ENCODE results near the gene SMIM10L2A. TPM values are rescaled to one million over a fixed set of nuclear protein-coding genes. Genes with fewer than 3 reads are reported as not detected.

Gene SMIM10L2A
- total and polyA plus RNA-seq, 2 of the 8 experiments (the other 6 are each of a cell fraction or from before 2014, with no cell fraction given), result 5.0 to 7.5 TPM

GRCh38 chrX:135425026-135425965, 3.6 kb downstream of the SMIM10L2A start:
- H2BK5ac ChIP-seq (ENCODE audit: low read depth, low read length), result no peak overlapping the region
- H3K4me2 ChIP-seq (ENCODE audit: insufficient read depth in 1 of 2, low read depth in 2 of 2, low read length in 2 of 2), result no peak overlapping the region
- H2AK5ac ChIP-seq (ENCODE audit: low read depth, low read length), result no peak overlapping the region
- H3K9me3 ChIP-seq (ENCODE audit: insufficient read depth in 2 of 2, low read depth in 1 of 2, low read length in 1 of 2), result no peaks in the 10 kb centered on the region
- H2BK15ac ChIP-seq (ENCODE audit: low read length), result no peak overlapping the region
- no peak overlapping the region for H4K5ac ChIP-seq (ENCODE audit: insufficient read length, low read depth, low read length)
- TF ChIP-seq CTBP2 (IDR thresholded peaks at IDR 0.05; ENCODE audit: borderline replicate concordance, insufficient read depth, insufficient read length, low read length) (no peak), TAF1 (IDR thresholded peaks at IDR 0.05; ENCODE audit: low read depth, low read length) (no peak)
- no peak overlapping the region for H3K4me3 ChIP-seq (ENCODE audit: extremely low read depth in 1 of 4, insufficient read depth in 2 of 4, low read depth in 3 of 4, low read length in 4 of 4)
- H3K79me2 ChIP-seq (ENCODE audit: control insufficient read depth in 1 of 2, insufficient read depth in 2 of 2, low read length in 2 of 2), result no peaks in the 10 kb centered on the region
- no peak overlapping the region for H3K18ac ChIP-seq (ENCODE audit: extremely low read depth, low read length)
- no peak overlapping the region for H3K9ac ChIP-seq (replicated peaks in 1 of 4; ENCODE audit: extremely low read depth in 1 of 4, low read depth in 3 of 4, low read length in 3 of 4)
- DNase-seq (ENCODE audit: low read depth in 1 of 2, low spot score in 2 of 2) (no peak), FAIRE-seq (no peak)
- H3K14ac ChIP-seq (ENCODE audit: insufficient read length), result no peak overlapping the region
- H4K91ac ChIP-seq (replicated peaks; ENCODE audit: insufficient read length, low read length), result no peak overlapping the region
- 0 out of 2 replicates have a peak overlapping the region, but pooled peaks have one; percentile 39 for H2BK12ac ChIP-seq (ENCODE audit: low read depth, low read length)
- H3K23ac ChIP-seq (ENCODE audit: insufficient read length), result no peak overlapping the region
- no peak overlapping the region for H2BK120ac ChIP-seq (replicated peaks; ENCODE audit: low read depth, low read length)
- POLR2A ChIA-PET (ENCODE audit: partially characterized antibody), result no interaction called here
- no peak overlapping the region for H3K27ac ChIP-seq (ENCODE audit: low read depth, low read length)
- no peaks in the 10 kb centered on the region; a peak in 1 of 8 replicates for H3K36me3 ChIP-seq (ENCODE audit: control insufficient read depth in 2 of 4, insufficient read depth in 4 of 4, low read length in 3 of 4)
- no peak overlapping the region for H2BK20ac ChIP-seq (ENCODE audit: low read length)
- CTCF ChIA-PET (ENCODE audit: partially characterized antibody), result interaction anchor here (1.5 to 2.0 kb wide), 2 partner anchors 10 to 28 kb away, joined by 5 to 8 read pairs; no protein-coding TSS in a partner anchor
- no peak overlapping the region for H3K56ac ChIP-seq (replicated peaks; ENCODE audit: insufficient read length, low read depth, low read length)
- H3K4ac ChIP-seq (replicated peaks; ENCODE audit: insufficient read length, low read depth, low read length), result no peak overlapping the region
- no peak overlapping the region for H2AFZ ChIP-seq (ENCODE audit: low read length)
- 92% methylated on average over 7 of the region's 16 CpGs; no CpG with 5 or more reads in 1 of the 2 experiments for WGBS, 2 experiments (ENCODE audit: extremely low coverage in 1 of 2, insufficient coverage in 1 of 2, insufficient read length in 1 of 2, insufficient replicate concordance in 2 of 2, low coverage in 1 of 2, low lambda C conversion rate in 2 of 2, missing lambda C conversion rate in 1 of 2)
- H3K79me1 ChIP-seq (ENCODE audit: low read depth, low read length), result no peaks in the 10 kb centered on the region
- H4K20me1 ChIP-seq (replicated peaks in 1 of 2; ENCODE audit: control insufficient read depth in 1 of 2, insufficient read depth in 2 of 2, low read length in 2 of 2), result no peaks in the 10 kb centered on the region
- H3K4me1 ChIP-seq (replicated peaks in 1 of 4; ENCODE audit: control insufficient read depth in 3 of 4, insufficient read depth in 4 of 4, low read length in 3 of 4), result peaks cover 2 to 6% (median 4%) of the 10 kb centered on the region in 4 experiments; a peak in 4 of 7 replicates
- H3K27me3 ChIP-seq (replicated peaks in 1 of 4; ENCODE audit: control insufficient read depth in 3 of 4, extremely low read depth in 1 of 4, insufficient read depth in 3 of 4, low read length in 3 of 4), result no peaks in the 10 kb centered on the region
- no peaks in the 10 kb centered on the region; the same call in 1 of the 2 replicates for H3K23me2 ChIP-seq (ENCODE audit: low read depth, low read length)
- no peak overlapping the region for H4K8ac ChIP-seq (ENCODE audit: extremely low read depth, insufficient read depth, low read length)
